ENCODE measurements around the gene TMEM87B.

DNA sequence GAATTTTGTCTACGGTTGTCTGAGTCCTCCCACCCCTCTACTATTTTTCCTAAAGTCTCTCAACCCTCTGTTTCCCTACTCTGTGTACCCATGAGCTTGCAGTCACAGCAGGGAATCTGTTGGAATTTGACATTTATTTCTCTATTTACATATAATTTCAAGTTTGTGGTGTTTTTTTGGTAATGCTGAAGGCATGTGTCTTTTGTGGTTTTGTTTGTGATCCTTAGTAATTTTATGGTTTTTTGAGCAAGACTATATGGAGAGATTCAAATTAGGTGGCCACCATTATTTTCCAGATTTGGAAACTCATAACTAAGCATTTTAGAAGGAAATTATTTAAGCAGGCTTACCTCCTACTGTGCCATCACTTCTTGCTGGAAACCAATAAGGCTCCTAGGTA is 55.9 kb downstream of the TMEM87B start:
- TF ChIP-seq, protein P1, sequence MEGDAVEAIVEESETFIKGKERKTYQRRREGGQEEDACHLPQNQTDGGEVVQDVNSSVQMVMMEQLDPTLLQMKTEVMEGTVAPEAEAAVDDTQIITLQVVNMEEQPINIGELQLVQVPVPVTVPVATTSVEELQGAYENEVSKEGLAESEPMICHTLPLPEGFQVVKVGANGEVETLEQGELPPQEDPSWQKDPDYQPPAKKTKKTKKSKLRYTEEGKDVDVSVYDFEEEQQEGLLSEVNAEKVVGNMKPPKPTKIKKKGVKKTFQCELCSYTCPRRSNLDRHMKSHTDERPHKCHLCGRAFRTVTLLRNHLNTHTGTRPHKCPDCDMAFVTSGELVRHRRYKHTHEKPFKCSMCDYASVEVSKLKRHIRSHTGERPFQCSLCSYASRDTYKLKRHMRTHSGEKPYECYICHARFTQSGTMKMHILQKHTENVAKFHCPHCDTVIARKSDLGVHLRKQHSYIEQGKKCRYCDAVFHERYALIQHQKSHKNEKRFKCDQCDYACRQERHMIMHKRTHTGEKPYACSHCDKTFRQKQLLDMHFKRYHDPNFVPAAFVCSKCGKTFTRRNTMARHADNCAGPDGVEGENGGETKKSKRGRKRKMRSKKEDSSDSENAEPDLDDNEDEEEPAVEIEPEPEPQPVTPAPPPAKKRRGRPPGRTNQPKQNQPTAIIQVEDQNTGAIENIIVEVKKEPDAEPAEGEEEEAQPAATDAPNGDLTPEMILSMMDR (conservative IDR thresholded peaks at IDR 0.05; ENCODE audit: low read length) = no peak
- no peak for TF ChIP-seq EZH2phosphoT487 (IDR thresholded peaks at IDR 0.05; ENCODE audit: borderline replicate concordance, low read depth, low read length)

All from OCI-LY7 (cell line).